Right lobe of liver (tissue), 6 donors: ENCODE data around the gene TAX1BP3. TPM values are rescaled to one million over a fixed set of nuclear protein-coding genes. Genes with fewer than 3 reads are reported as not detected.

Experiments
- ATAC-seq, 4 donors: fragments of 200-7000 bp; cut with Tn5 transposase; one replicate each; pipeline ENCODE4 v1.9.1; 2020; ENCODE audit warnings: mild to moderate bottlenecking in 4 of 4, moderate library complexity in 4 of 4
- DNase-seq, 3 donors: peaks; one replicate each; pipeline ENCODE4 v3.0.0-alpha.2; 2020
- H3K27ac ChIP-seq, 3 donors: fragments of 200-600 bp; one replicate each; pipeline ENCODE4 v1.8.0; 2022
- H3K27me3 ChIP-seq, 2 donors: fragments of 200-600 bp; one replicate each; pipeline ENCODE4 v1.8.0; 2022
- H3K36me3 ChIP-seq, 4 donors: fragments of 200-600 bp; sonication (generic) in 1 of 4; one replicate each; pipeline versions ENCODE4 v1.5.1 to v1.8.0; 2017 to 2022; ENCODE audit warnings: control low read depth in 1 of 4
- H3K4me1 ChIP-seq, 4 donors: fragments of 200-600 bp; sonication (generic) in 1 of 4; one replicate each; pipeline versions ENCODE4 v1.5.1 to v1.8.0; 2017 to 2022; ENCODE audit warnings: control low read depth in 1 of 4
- H3K4me3 ChIP-seq, 3 donors: fragments of 200-600 bp; one replicate each; pipeline ENCODE4 v1.8.0; 2022
- H3K9me3 ChIP-seq, 4 donors: fragments of 200-600 bp; sonication (generic) in 1 of 4; one replicate each; pipeline versions ENCODE4 v1.5.1 to v1.8.0; 2017 to 2022; ENCODE audit warnings: control low read depth in 1 of 4
- POLR2A ChIP-seq: fragments of 450-650 bp; IDR thresholded peaks from one replicate; pipeline ENCODE4 v1.6.1; 2017; ENCODE audit warnings: antibody characterized with exemption, mild to moderate bottlenecking
- WGBS: methylation state at CpG from one replicate; pipeline ENCODE4 v1.1.6; 2018; ENCODE audit warnings: low coverage, low lambda C conversion rate; ENCODE audit not compliant: insufficient coverage; ENCODE audit errors: missing lambda C conversion rate; 5-methylcytosine and 5-hydroxymethylcytosine counted together
- intact Hi-C, 2 donors: fragments of 100-400 bp; cut with DNase I; formaldehyde crosslinking; loops; one replicate each; pipeline versions ENCODE4 v1.11.2 to v1.14.1; 2022
- total RNA-seq, 6 experiments: library from RNA; depleted of rRNA in 2 of 6; stranded (reverse); fragments of >200 nt in 2 of 6; fragmentation: NEBNext Ultra II Directional in 3 of 6; extraction: Animal tissue kit (Norgen Biotek cat#: 25700) in 3 of 6; gene quantifications; one replicate each; pipeline versions ENCODE4 v1.1.0 to v1.2.4, GENCODE V29; 2016 to 2023
- TF ChIP-seq, protein P1 (sequence below), 4 donors: fragments of 200-600 bp in 3 of 4; fragments of 450-650 bp in 1 of 4; IDR thresholded peaks; one replicate each; pipeline versions ENCODE4 v1.5.1 to v1.8.0; 2016 to 2022; ENCODE audit warnings: antibody characterized with exemption in 4 of 4, mild to moderate bottlenecking in 2 of 4
- donor health status: DM: no; HTN: yes; CAD: no.
- donor health status: DM: no; HTN: no; CAD: no.
- donor health status: DM: no; HTN: no; CAD: no.
- donor health status: DM: no; HTN: yes; CAD: no.
- donor health status: DM: no; HTN: yes; CAD: no.

Gene TAX1BP3
- total RNA-seq, 6 experiments from 2014 or later: 8.1 to 60.9 (median 34.7) TPM

DNA sequence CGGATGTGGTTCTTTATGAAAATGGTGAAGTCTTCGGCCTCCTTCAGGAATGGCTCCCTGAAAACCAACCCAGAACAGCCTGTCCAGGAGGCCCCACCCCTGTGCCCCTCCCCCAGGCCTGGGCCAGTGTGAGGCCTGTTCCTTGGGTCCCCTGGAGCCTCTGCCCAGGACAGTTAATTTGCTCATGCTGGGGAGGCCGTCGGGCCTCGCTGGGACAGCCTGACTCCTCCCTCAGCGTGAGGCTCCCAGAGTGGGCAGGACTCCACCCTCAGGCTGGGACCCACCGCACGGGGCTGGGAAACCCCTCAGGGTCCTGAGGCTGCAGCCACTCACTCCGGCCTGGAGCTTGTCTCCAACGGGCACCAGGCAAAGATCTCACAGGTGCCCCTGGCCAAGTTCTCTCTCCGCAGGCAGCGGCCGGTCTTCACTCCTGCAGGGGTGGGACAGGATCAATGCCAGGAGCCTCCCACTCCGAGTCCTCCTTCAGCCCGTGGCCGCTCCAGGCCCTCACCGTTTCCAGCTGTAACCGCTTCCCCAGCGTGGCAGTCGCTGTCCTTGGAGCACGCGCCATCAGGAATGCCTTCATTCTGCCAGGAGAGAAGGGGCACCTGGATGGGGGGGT is 21.8 kb upstream of the TAX1BP3 start:
- no peak overlapping the region for H3K27ac ChIP-seq
- no peaks in the 10 kb centered on the region for H3K27me3 ChIP-seq
- ATAC-seq: peak in 1 of 4 donors; percentile 20
- H3K36me3 ChIP-seq: no peaks in the 10 kb centered on the region
- no peaks in the 10 kb centered on the region for H3K9me3 ChIP-seq
- TF ChIP-seq POLR2A: no peak
- TF ChIP-seq, protein P1, sequence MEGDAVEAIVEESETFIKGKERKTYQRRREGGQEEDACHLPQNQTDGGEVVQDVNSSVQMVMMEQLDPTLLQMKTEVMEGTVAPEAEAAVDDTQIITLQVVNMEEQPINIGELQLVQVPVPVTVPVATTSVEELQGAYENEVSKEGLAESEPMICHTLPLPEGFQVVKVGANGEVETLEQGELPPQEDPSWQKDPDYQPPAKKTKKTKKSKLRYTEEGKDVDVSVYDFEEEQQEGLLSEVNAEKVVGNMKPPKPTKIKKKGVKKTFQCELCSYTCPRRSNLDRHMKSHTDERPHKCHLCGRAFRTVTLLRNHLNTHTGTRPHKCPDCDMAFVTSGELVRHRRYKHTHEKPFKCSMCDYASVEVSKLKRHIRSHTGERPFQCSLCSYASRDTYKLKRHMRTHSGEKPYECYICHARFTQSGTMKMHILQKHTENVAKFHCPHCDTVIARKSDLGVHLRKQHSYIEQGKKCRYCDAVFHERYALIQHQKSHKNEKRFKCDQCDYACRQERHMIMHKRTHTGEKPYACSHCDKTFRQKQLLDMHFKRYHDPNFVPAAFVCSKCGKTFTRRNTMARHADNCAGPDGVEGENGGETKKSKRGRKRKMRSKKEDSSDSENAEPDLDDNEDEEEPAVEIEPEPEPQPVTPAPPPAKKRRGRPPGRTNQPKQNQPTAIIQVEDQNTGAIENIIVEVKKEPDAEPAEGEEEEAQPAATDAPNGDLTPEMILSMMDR (IDR thresholded peaks at IDR 0.05): no peak
- intact Hi-C loops: no loop called here
- 60% methylated on average over 1 of the region's 22 CpGs for WGBS
- no peaks in the 10 kb centered on the region for H3K4me1 ChIP-seq
- H3K4me3 ChIP-seq: no peak overlapping the region
- DNase-seq: peak in 1 of 3 donors; percentile 52

- H3K27me3 ChIP-seq: no peaks in the 10 kb centered on the region
- DNase-seq: peak in 1 of 3 donors; percentile 49
- no peak for ATAC-seq
- no peak for TF ChIP-seq POLR2A
- TF ChIP-seq, protein P1 (IDR thresholded peaks at IDR 0.05): no peak
- H3K27ac ChIP-seq: no peak overlapping the region
- intact Hi-C loops: no loop called here
- no peak overlapping the region for H3K4me3 ChIP-seq
- no peaks in the 10 kb centered on the region for H3K9me3 ChIP-seq
- no peaks in the 10 kb centered on the region for H3K4me1 ChIP-seq
- WGBS: 75% methylated on average over 12 of the region's 44 CpGs
- H3K36me3 ChIP-seq: no peaks in the 10 kb centered on the region
These were observed 21.1 kb upstream of the TAX1BP3 start for GRCh38 chr17:3689262-3690093.

DNA sequence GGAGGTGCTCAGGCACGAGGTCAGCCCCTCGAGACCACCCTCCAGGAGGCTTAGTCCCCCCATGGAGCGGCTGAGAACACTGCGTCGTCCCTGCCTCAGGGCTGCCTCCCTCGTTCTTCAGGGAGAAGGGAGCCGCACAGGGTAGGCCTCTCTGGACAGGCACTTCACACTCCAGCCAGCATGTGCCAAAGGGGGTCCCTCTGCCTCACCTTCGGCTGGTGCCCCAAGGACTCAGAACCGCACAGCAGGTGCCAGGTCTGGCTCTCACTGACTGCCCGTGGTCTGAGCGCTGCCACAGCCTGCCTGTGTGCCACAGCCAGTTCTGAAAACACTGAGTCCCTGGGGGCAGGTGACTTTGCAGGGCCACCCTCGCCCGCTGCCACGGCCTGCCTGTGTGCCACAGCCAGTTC is 20.5 kb upstream of the TAX1BP3 start:
- H3K4me3 ChIP-seq: no peak overlapping the region
- DNase-seq (peak in 1 of 3 donors; percentile 44), ATAC-seq (peak in 1 of 4 donors; percentile 20)
- no peaks in the 10 kb centered on the region for H3K27me3 ChIP-seq
- 80% methylated on average over 1 of the region's 14 CpGs for WGBS
- no peaks in the 10 kb centered on the region for H3K36me3 ChIP-seq
- no peak overlapping the region for H3K27ac ChIP-seq
- no peaks in the 10 kb centered on the region for H3K9me3 ChIP-seq
- H3K4me1 ChIP-seq: no peaks in the 10 kb centered on the region
- intact Hi-C loops: no loop called here
- no peak for TF ChIP-seq POLR2A
- TF ChIP-seq, protein P1 (IDR thresholded peaks at IDR 0.05): no peak

DNA sequence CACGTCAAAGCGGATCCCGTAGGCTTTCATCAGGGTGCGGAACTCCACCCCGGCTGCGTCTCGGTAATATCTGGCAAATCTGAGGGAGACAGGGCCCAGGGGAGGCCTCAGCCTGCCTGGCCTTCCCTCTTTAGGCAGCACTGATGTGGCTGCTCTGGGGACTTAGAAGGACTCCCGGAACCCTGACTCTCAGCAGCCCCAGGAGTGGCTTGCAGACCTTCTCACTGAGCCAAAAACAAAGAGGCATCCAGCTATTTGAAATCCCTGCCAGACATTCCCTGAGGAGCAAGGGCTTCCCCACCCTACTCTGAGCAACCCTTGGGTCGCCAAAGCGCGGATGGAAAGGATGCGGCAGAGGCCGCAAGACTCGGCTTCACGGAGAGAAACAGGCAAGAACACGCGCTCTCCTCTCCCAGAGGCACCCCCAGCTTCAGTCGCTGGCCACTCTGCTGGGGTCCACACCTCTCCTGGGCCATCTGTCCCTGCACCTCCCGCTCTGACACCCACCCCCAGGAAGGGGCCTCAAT is 19.7 kb upstream of the TAX1BP3 start:
- Histone ChIP-seq H3K4me3 (no peak overlapping the region), H3K27me3 (no peaks in the 10 kb centered on the region), H3K27ac (no peak overlapping the region), H3K9me3 (no peaks in the 10 kb centered on the region), H3K36me3 (no peaks in the 10 kb centered on the region), H3K4me1 (no peaks in the 10 kb centered on the region)
- ATAC-seq: no peak
- intact Hi-C loops: no loop called here
- TF ChIP-seq, protein P1 (IDR thresholded peaks at IDR 0.05): no peak
- no peak for TF ChIP-seq POLR2A
- no peak for DNase-seq
- 60% methylated on average over 3 of the region's 19 CpGs for WGBS
